ENCODE measurements around the gene EXOSC10. TPM values are rescaled to one million over a fixed set of nuclear protein-coding genes. Genes with fewer than 3 reads are reported as not detected.

EXOSC10 gene
- total RNA-seq, 1 donor from 2014 or later, result 17.1 TPM

DNA sequence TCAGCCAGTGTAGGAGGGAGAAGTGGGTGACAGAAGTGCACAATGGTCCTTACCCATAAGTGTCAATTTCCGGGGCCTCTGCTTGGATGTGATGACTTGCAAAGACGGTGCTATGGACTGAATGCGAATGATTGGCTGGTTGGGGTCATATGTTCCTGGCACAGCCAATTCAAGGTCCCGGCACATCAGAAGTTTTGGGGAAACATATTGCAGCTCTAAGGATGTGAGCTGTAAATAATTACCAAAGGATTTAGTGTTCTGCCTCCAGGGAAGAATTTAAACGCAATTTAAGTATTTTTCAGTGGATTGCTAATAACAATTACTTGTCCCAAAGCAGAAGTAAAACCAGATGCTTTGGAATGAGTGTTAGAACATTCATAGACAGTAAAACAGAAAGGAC lies 26.9 kb upstream of the EXOSC10 start:
- H3K36me3 ChIP-seq, result peaks cover 99% of the 10 kb centered on the region
- H3K27ac ChIP-seq (replicated peaks), result no peak overlapping the region
- H3K27me3 ChIP-seq (ENCODE audit: low read depth), result no peaks in the 10 kb centered on the region
- H3K9me3 ChIP-seq (replicated peaks), result no peaks in the 10 kb centered on the region
- intact Hi-C loops (cut with micrococcal nuclease), result no loop called here
- no peak for DNase-seq
- TF ChIP-seq, protein P1, sequence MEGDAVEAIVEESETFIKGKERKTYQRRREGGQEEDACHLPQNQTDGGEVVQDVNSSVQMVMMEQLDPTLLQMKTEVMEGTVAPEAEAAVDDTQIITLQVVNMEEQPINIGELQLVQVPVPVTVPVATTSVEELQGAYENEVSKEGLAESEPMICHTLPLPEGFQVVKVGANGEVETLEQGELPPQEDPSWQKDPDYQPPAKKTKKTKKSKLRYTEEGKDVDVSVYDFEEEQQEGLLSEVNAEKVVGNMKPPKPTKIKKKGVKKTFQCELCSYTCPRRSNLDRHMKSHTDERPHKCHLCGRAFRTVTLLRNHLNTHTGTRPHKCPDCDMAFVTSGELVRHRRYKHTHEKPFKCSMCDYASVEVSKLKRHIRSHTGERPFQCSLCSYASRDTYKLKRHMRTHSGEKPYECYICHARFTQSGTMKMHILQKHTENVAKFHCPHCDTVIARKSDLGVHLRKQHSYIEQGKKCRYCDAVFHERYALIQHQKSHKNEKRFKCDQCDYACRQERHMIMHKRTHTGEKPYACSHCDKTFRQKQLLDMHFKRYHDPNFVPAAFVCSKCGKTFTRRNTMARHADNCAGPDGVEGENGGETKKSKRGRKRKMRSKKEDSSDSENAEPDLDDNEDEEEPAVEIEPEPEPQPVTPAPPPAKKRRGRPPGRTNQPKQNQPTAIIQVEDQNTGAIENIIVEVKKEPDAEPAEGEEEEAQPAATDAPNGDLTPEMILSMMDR (IDR thresholded peaks at IDR 0.05; ENCODE audit: borderline replicate concordance), result no peak
- no peaks in the 10 kb centered on the region for H3K4me1 ChIP-seq
- H3K4me3 ChIP-seq, result no peak overlapping the region

DNA sequence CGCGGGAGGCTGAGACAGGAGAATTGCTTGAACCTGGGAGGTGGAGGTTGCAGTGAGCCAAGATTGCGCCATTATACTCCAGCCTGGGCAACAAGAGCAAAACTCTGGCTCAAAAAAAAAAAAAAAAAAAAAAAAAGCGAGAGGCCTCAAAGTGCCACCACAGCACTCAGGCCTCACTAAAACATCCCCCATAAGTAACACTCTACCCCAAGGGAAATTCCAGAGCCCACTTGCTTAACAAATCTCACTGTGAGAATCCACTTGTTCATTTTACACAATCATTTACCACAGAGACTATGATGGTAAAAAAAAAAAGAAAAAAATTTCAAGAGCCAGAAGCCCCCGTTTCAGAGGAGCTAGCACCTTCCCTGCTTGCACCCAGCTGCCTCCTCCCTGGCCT lies 26.3 kb upstream of the EXOSC10 start:
- no peaks in the 10 kb centered on the region for H3K9me3 ChIP-seq (replicated peaks)
- no peaks in the 10 kb centered on the region for H3K4me1 ChIP-seq
- no peak overlapping the region for H3K27ac ChIP-seq (replicated peaks)
- TF ChIP-seq, protein P1 (IDR thresholded peaks at IDR 0.05; ENCODE audit: borderline replicate concordance), result no peak
- no peak for DNase-seq
- H3K36me3 ChIP-seq, result peaks cover 99% of the 10 kb centered on the region
- H3K4me3 ChIP-seq, result no peak overlapping the region
- intact Hi-C loops (cut with micrococcal nuclease), result no loop called here
- no peaks in the 10 kb centered on the region for H3K27me3 ChIP-seq (ENCODE audit: low read depth)

DNA sequence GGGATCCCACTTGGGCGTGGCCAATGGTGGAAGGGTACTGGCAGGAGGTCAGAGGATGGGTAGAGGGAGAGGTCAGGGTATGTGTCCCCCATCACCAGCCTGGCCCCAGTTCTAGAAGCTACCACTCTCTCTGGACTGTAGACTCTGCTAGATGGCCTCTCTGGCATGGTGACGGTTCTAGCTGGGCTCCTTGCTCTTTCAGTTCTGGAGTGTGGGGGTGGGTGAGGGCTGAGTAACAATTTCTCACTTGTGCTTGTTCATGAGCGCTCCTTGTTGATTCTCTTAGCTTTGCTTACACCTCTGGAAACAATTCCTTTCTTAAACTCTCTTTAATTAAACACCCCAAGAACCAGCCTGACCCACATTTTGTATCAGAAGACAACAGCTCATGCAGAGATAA lies 25.3 kb upstream of the EXOSC10 start:
- Histone ChIP-seq H3K27me3 (ENCODE audit: low read depth) (no peaks in the 10 kb centered on the region), H3K36me3 (peaks cover 99% of the 10 kb centered on the region), H3K9me3 (replicated peaks) (no peaks in the 10 kb centered on the region), H3K4me1 (no peaks in the 10 kb centered on the region), H3K4me3 (no peak overlapping the region), H3K27ac (replicated peaks) (no peak overlapping the region)
- DNase-seq, result no peak
- TF ChIP-seq, protein P1 (IDR thresholded peaks at IDR 0.05; ENCODE audit: borderline replicate concordance), result no peak
- intact Hi-C loops (cut with micrococcal nuclease), result no loop called here

DNA sequence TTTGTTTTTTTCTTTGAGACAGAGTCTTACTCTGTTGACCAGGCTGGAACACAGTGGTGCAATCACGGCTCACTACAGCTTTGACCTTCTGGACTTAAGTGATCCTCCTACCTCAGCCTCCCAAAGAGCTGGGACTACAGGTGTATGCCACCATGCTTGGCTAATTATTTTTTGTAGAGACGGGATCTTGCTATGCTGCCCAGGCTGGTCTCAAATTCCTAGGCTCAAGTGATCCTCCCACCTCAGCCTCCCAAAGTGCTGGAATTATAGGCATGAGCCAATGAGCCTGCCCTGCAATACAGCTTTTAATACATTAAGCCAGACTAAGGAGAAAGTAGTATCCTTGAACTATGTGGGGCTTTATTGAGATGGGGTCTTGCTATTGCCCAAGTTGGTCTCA lies 16.6 kb upstream of the EXOSC10 start:
- H3K36me3 ChIP-seq, result peaks cover 96% of the 10 kb centered on the region
- TF ChIP-seq, protein P1 (IDR thresholded peaks at IDR 0.05; ENCODE audit: borderline replicate concordance), result no peak

DNA sequence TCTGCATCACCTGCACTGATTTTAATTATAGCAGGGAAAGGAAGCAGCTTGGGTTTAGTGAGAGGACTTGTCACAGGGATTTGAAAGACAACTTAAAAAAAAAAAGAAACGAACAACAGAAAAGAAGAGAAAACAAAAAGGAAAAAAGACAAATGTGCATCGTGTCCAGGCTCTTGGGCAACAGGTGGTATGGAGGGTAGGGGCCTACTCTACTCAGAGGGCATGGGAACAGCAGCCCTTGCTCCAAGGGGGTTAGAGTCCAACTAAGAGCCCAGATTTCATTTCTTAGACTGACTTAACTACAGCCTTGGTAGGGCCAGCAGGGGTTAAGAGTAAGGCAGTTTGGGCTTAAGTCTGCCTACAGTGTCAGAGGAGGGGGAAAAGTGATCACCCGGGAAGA lies 15.3 kb upstream of the EXOSC10 start:
- Histone ChIP-seq H3K9me3 (replicated peaks) (no peaks in the 10 kb centered on the region), H3K27ac (replicated peaks) (no peak overlapping the region), H3K27me3 (ENCODE audit: low read depth) (no peaks in the 10 kb centered on the region), H3K4me1 (no peaks in the 10 kb centered on the region), H3K4me3 (no peak overlapping the region), H3K36me3 (peaks cover 96% of the 10 kb centered on the region)
- no peak for DNase-seq
- TF ChIP-seq, protein P1 (IDR thresholded peaks at IDR 0.05; ENCODE audit: borderline replicate concordance), result no peak
- intact Hi-C loops (cut with micrococcal nuclease), result no loop called here

More for the DNA sequence above, 16.6 kb upstream of the EXOSC10 start:
- H3K4me1 ChIP-seq, result no peaks in the 10 kb centered on the region
- DNase-seq, result no peak
- H3K9me3 ChIP-seq (replicated peaks), result no peaks in the 10 kb centered on the region
- H3K27ac ChIP-seq (replicated peaks), result no peak overlapping the region
- H3K27me3 ChIP-seq (ENCODE audit: low read depth), result no peaks in the 10 kb centered on the region
- intact Hi-C loops (cut with micrococcal nuclease), result no loop called here
- H3K4me3 ChIP-seq, result no peak overlapping the region

All from left ventricle myocardium inferior (tissue), 1 donor.